ENCODE results near the gene PTPRE.

Gene PTPRE

DNA sequence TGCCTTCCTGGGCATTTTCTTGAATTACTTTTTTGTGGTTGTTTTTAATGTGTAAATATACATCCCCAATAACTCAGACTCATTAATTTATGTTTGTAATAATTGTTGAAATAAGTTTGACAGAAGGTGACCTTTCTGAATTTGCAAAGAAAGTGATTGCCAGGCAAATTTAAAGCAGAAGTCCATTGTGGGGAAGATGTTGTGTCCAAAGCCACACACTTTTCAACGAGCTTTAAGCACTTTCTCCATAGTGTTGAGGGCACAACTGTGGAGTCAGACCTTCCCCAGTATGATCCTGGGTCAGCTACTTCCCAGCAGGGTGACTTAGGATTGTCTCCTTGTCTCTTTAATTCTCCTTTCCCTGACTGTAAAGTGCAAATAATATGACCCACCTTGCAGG lies 52.5 kb downstream of the PTPRE start:
- DNase-seq, result no peak

GRCh38 chr10:127961071-127961470 lies 54.2 kb downstream of the PTPRE start:
- DNase-seq, result no peak

GRCh38 chr10:127962205-127962604 lies 55.3 kb downstream of the PTPRE start:
- DNase-seq, result no peak

GRCh38 chr10:127963136-127963535 lies 56.2 kb downstream of the PTPRE start:
- peak; percentile 8 for DNase-seq

- no peak for DNase-seq
Measured at GRCh38 chr10:127964621-127965020, 57.7 kb downstream of the PTPRE start.

DNA sequence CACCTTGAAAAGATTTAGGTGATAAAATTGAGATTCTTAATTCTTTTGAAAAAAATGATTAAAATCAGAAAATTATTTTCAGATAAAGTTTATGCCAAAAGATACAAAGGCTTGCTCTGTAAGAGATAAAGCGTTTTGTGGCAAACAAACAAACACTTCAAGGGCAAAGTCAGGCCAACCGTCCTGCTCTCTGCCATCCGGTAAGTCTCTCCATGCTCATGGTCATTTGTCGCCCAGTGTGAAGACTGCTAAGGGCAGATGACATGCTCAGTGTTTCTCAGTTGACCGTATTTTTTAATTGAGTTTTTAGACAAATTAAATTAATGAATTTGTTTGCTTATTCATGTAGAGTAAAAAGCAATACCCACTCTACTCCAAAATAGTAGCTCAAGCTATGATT lies 60.0 kb downstream of the PTPRE start:
- DNase-seq, result no peak

GRCh38 chr10:127968027-127968441 lies 61.1 kb downstream of the PTPRE start:
- peak; percentile 89 for DNase-seq

- peak; percentile 48 for DNase-seq
Measured at GRCh38 chr10:127968659-127969058, 61.8 kb downstream of the PTPRE start.

DNA sequence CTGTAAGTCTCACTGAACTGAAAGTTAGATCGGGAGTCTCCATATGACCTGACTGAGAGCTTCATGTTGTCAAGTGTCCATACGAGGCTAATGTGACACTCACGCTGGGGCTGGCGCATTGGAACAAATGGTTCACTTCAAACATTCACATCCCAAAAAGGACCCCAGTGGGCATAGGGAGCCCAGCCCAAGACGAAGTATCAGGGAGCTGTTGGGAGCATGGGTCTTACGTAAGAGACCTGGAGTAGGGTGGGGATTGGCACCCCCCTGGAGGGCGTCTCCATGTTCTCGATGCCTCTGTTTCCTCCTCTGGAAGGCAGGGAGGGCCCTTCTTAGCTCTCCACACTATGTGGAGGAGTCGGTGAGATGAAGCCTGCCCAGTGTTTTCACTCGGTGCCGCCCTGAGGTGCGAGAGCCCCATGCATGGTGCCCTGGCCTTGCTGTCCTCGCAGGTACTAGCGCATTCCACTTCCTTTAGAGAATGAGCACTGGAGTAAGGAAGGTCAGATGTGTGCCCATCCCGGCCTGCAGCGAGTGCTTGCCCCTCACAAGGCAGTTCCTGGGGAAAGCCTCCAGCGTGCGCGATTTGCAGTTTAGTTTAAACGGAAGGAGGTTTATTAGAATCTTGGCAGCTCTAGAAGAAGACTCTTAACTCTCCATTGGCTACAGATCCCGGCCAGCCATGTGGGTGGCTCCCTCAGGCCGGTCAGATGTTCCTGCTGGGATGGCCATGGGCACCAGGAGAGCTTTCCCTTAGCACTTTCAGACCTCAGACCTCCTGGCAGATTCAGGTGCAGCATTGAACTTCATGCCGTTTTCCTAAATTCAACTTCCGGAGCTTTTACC lies 64.4 kb downstream of the PTPRE start:
- no peak for DNase-seq

GRCh38 chr10:127971963-127972615 lies 65.2 kb downstream of the PTPRE start:
- DNase-seq, result no peak

GRCh38 chr10:127972751-127973357 lies 66.0 kb downstream of the PTPRE start:
- DNase-seq, result no peak

- DNase-seq, result no peak
Measured at GRCh38 chr10:127973791-127974311, 66.9 kb downstream of the PTPRE start.

GRCh38 chr10:127974911-127975310 lies 68.0 kb downstream of the PTPRE start:
- no peak for DNase-seq

DNA sequence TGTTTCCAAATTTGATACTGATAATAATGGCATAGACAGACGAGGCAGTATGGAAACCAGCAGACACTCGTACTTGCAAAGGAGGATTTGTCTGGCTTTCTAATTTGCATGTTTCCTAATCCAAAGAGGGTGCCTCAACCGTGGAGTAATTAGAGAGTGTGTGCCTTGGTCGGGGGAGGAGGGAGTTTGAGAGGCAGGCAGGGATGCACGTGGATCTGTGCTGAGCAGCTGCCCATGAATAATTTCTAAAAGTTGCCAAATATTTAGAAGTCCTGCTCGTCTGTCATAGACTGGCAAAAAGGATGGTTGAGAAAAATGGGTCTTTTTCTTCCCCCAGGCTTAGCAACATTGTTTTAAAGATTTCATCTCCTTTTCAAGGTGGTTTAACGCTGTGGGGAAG lies 69.4 kb downstream of the PTPRE start:
- peak; percentile 87 for DNase-seq

DNA sequence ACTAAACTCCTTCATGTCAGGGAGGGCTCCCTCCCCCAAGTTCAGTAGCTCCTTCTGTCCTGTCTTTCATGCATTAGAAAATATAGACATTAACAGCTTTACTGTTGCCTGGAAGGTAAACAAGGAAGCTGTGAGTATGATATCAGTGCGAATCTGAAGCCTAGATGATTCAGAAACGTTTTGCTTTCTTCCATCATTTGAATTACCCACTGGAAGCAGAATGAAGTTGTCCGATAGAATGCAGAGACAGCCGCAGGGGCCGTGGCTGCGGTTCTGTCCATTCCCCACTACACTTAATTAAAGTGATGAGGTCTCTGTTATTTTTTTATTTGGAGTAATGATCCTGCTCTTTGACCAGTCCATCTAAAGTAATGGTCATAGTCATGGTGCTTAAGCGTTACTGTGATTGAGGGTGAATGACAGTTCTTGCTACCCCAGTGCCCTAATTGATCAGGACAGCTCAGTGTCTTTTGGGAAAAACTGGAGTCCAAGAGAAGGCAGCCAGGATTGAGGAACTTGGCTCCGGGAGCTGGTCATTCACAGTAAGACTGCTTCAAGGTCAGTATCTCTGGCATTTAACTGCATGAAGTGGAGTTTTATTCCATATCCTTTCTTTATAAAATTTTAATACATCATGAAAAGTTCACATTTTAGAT lies 69.9 kb downstream of the PTPRE start:
- DNase-seq, result peak; percentile 36

DNA sequence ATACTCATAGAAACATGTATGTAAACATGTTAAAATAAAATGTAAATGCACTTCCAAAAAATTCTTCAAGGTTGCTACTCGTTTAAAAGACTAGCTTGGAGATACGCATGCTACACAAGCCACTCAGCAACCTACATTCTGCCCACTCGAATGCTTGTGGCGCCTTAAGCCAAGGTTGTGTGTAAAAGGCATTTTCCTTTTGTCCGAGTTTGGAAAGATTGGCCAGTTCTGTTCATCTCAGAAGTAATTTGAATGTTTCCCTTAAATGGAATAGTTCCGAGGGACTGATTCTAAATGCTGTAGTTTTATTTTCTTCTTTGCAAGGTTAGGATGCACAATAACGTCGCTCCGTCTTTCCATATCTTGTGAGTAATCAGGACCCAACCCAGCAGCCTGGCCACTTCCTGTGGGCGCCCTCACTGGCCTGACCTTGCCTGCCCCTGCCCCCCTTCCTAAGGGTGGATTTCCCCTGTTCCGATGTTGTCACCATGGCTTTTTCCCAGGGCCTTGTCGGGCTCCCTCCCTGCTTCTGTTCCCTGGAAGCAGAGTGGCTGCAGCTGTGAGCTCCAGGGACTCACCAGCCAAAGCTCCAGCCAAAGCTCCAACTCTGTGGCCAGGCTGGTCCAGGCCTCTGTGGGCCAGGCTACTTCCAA lies 70.6 kb downstream of the PTPRE start:
- peak; percentile 11 for DNase-seq

- no peak for DNase-seq
Measured at GRCh38 chr10:127978481-127978880, 71.6 kb downstream of the PTPRE start.

DNA sequence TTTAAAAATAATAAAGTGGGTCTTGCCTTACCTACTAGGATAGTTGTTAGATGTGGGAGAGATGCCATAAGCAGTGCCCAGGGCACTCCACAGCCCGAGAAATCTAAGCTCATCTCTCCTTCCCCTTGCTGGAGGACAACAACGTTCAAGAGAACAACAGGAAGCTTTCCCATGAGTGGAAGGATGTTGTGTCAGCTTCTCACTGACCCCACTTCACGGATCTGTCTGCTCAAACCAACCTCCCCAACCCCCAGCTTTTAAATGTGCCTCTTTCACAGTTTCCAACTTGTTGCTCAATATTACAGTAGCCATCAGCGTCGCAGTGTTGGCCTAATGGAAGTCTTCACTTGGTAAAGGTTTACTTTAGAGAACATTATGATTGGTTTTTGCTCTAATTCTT lies 72.1 kb downstream of the PTPRE start:
- no peak for DNase-seq

- DNase-seq, result no peak
Measured at GRCh38 chr10:127979566-127979965, 72.7 kb downstream of the PTPRE start.

- no peak for DNase-seq
Measured at GRCh38 chr10:127980898-127981297, 74.0 kb downstream of the PTPRE start.

DNA sequence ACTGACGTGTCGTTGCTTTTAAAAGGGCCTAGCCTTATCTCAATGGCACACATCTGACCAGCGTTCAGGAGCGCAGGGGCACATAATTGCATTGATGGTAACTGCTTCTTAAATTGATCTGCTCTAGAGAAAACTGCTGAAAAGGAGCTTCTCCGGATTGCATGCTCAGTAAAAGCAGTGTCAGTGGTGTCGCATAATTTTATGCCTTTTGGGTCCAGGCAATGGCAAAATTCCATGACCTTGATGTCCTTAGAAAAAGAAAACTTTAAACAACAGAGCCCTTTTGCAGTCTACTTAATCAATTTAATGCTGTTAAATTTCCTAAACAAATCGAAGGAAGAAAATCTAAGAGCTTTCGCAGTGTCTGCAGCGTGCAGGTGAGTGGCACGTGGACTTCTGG lies 75.7 kb downstream of the PTPRE start:
- DNase-seq, result no peak

DNA sequence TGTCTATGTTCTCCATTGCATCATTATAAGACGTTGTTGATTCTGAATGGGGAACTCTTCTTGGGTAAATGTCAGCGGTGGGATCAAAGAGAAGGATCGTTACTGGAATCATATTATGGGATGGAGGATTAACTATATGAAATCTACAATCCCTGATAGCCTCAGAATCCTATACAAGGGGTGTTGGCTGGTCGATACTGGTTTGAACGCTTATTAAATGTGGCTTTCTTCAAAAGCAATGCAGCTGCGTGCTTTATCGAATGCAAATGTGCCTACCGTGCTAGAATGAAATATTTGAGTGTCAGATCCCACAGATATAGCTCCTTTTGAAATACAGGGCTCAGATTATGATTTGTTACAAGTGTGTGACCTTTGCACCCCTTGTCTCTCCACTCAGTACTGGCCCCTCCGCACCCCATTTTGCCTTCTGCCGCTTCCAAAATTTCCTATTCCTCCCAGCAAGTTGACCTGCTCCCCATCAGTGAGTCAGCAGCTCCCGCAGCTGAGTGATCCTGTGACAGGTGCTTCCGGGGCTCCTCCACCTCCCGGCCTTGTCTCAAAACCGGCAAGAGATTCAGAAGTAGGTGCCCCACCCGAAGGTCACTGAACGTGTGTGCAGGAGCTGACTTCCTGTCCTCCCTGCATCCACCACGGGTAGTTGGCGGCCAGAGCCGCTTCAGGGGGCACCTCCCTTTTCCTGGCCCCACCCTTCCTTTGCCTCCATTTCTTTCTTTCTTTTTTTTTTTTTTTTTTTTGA lies 76.6 kb downstream of the PTPRE start:
- peak; percentile 30 for DNase-seq

All from NCI-H526 treated with DMSO at 0.1 percent for 48 hours (cell line).